BJ (cell line): ENCODE results near the gene TUSC2. TPM values are rescaled to one million over a fixed set of nuclear protein-coding genes. Genes with fewer than 3 reads are reported as not detected.

Source experiments
- CTCF ChIA-PET: fragments of 350-600 bp; formaldehyde crosslinking; extraction: SDS; loops from one replicate; lab custom pipeline; 2021; ENCODE audit warnings: antibody characterized with exemption, inconsistent platforms; lab: Yijun Ruan, JAX
- POLR2A ChIA-PET: fragments of 300-600 bp; sonication (Branson Sonifier 250); formaldehyde crosslinking; extraction: SDS; loops from one replicate; lab custom pipeline; 2021; ENCODE audit warnings: antibody characterized with exemption; lab: Charles Lee
- DNase-seq: peaks from one replicate; pipeline ENCODE4 v3.0.0-alpha.2; 2011; ENCODE audit warnings: low read depth
- H3K27me3 ChIP-seq: 2 replicates; pipeline ENCODE4 v1.6.0; 2011; ENCODE audit warnings: low read length; ENCODE audit not compliant: control insufficient read depth, insufficient read depth
- H3K36me3 ChIP-seq: 2 replicates; pipeline ENCODE4 v1.5.1; 2011; ENCODE audit warnings: low read length; ENCODE audit not compliant: control insufficient read depth, insufficient read depth
- H3K4me3 ChIP-seq: 2 replicates; pipeline ENCODE4 v1.5.1; 2011; ENCODE audit warnings: low read depth, mild to moderate bottlenecking, control low read depth, low read length
- polyA plus RNA-seq: library from polyadenylated mRNA; depleted of rRNA; stranded (reverse); fragments of >200 nt; gene quantifications from 2 replicates; pipeline ENCODE4 v1.2.3, GENCODE V29; 2011
- TF ChIP-seq, protein P1 (sequence below): IDR thresholded peaks from 2 replicates; pipeline ENCODE4 v1.5.1; 2011; ENCODE audit warnings: low read depth, mild to moderate bottlenecking, control low read depth, inconsistent platforms, low read length, moderate library complexity; ENCODE audit not compliant: insufficient read depth

Gene TUSC2
- polyA plus RNA-seq, 1 experiment: 38.9 TPM

DNA sequence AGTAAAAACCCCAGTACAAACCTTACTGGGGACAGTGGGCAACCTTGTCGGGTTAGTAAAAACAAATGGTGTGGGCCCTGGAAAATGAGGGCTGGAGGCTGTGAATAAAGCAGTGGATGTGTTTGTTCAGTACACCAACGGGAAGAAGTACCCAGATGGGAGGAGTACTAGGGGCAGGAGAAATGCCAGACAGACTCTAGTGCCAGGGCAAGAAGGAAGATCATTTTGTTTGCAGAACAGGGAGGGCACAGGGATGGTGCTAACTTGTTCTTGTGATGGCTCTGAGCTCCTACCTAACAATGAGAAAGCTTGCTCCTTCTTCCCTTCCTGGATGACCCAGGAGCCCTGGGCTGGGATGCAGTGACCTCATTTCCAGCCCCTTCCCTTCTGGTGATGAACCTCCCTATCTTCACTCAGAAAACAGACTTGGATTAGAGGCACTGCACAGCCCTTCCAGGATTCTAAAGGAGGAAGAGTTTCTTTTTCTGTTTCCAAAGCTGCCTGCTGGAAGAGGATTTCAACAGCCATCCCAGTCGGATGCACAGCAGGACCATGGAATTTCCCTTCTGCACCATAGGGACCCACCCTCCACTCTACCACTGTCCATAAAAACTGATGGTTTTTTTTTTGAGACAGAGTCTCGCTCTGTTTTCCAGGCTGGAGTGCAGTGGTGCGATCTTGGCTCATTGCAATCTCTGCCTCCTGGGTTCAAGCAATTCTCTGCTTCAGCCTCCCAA is 6.5 kb upstream of the TUSC2 start:
- H3K36me3 ChIP-seq: peaks cover 23% of the 10 kb centered on the region
- H3K27me3 ChIP-seq: no peaks in the 10 kb centered on the region
- DNase-seq: no peak
- ChIA-PET POLR2A (no interaction called here), CTCF (interaction anchor here (1.5 to 7.2 kb wide), 3 partner anchors 10 to 88 kb away, joined by 5 to 32 read pairs (median 6); no protein-coding TSS in a partner anchor)
- no peak overlapping the region for H3K4me3 ChIP-seq
- TF ChIP-seq, protein P1, sequence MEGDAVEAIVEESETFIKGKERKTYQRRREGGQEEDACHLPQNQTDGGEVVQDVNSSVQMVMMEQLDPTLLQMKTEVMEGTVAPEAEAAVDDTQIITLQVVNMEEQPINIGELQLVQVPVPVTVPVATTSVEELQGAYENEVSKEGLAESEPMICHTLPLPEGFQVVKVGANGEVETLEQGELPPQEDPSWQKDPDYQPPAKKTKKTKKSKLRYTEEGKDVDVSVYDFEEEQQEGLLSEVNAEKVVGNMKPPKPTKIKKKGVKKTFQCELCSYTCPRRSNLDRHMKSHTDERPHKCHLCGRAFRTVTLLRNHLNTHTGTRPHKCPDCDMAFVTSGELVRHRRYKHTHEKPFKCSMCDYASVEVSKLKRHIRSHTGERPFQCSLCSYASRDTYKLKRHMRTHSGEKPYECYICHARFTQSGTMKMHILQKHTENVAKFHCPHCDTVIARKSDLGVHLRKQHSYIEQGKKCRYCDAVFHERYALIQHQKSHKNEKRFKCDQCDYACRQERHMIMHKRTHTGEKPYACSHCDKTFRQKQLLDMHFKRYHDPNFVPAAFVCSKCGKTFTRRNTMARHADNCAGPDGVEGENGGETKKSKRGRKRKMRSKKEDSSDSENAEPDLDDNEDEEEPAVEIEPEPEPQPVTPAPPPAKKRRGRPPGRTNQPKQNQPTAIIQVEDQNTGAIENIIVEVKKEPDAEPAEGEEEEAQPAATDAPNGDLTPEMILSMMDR: no peak

DNA sequence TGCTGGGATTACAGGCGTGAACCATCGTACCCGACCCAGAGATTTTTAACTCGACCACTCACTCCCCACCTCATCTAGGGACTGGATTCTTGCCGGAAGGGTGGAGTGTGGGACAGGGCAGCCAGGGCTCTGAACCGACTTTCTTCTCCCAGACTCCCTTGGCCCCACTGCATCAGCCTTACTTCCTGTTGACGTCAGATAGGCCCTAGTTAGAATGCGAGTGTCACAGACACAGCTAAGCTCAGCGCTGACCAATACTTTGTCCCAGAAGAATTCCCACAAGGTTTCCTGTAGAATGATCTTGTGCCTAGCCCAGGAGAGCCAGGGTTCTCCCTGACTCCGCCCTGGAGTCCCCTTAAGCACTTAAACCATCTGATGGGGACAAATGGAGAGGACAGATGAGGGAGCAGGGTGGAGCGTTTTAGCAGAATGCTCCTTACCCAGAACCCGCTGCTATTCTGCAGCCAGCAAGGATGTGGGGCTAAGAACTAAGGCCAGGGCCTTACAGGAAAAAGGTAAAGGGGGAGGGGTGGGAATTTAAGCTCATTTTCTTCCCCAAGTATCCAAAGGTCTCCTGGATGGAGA is 5.8 kb upstream of the TUSC2 start:
- no peak for DNase-seq
- ChIA-PET CTCF (interaction anchor here (0.6 to 7.2 kb wide), 3 partner anchors 9 to 228 kb away, joined by 3 to 32 read pairs (median 3); no protein-coding TSS in a partner anchor), POLR2A (interaction anchor here (0.7 kb wide), 1 partner anchor 19 kb away, joined by 5 read pairs; no protein-coding TSS in a partner anchor)
- Histone ChIP-seq H3K4me3 (no peak overlapping the region), H3K27me3 (no peaks in the 10 kb centered on the region), H3K36me3 (peaks cover 25% of the 10 kb centered on the region)
- TF ChIP-seq, protein P1: no peak

DNA sequence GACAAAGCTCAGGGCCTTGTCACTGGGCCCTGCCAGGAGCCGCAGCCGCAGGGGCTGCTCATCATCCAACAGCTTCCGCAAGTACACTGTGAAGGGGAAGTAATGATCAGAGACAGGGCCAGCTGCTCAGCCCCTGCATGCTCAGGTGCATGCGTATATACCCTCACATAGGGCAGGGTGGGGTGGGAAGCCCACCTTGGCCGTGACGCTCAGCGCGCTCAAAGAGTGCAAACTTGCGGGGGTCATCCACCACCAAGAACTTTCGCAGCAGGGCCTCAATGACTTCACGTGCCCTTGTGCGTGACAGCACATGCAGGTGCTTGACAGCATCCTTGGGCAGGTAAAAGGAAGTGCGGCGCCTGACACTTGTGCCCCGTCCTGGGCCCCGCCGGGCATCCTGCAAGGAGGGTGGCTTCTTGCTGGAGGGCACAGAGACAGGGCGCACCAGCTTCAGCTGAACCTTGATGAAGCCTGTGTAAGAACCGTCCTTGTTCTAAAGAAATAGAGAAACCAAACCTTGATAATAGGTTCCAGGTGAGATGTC is 3.4 kb upstream of the TUSC2 start:
- TF ChIP-seq, protein P1: no peak
- Histone ChIP-seq H3K4me3 (no peak overlapping the region), H3K27me3 (no peaks in the 10 kb centered on the region), H3K36me3 (peaks cover 25% of the 10 kb centered on the region)
- ChIA-PET CTCF (interaction anchor here (0.5 kb wide), 1 partner anchor 650 kb away, joined by 3 read pairs; no protein-coding TSS in a partner anchor), POLR2A (no interaction called here)
- DNase-seq: no peak

DNA sequence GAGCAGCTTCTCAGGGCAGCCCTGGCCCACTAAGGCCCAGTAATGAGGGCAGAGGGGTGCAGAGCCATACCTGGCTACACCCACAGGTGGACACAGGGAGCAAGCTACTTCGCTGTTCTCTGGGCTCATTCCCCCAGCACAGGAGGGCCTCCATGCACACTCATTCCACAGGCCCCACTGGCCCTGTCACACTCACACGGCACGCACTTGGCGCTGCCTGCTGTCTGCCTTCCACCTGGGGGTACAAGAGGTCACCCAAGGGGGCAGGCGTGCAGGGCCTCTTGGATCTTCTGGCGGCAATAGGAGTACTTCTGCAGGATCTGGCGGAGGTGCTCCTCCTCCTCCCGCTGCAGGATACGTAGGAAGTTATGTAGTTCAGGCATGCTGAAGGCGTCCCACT is 2.3 kb upstream of the TUSC2 start:
- ChIA-PET CTCF (no interaction called here), POLR2A (no interaction called here)
- no peaks in the 10 kb centered on the region for H3K27me3 ChIP-seq
- TF ChIP-seq, protein P1: no peak
- H3K36me3 ChIP-seq: peaks cover 27% of the 10 kb centered on the region
- H3K4me3 ChIP-seq: no peak overlapping the region
- DNase-seq: no peak

DNA sequence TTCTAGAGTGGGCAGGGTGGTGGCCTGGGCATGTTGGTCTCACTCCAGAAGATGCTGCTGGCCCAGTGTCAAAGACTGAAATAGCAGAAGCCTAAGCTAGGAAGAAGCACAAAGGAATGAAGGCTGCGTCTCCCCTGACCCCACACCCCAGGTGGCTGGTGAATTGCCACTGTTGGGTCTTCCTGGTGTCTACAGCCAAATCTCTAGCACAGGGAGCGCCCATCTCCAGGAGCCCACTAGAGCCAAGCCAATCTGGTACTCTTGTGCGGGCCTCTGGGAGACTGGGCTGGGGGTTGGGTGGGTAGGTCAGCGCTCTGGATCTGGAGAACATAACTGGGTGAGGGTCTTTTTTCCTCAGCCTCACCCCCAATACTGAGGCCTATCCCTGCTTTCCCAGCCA is 894 bp downstream of the TUSC2 start:
- H3K36me3 ChIP-seq: peaks cover 26% of the 10 kb centered on the region
- no peaks in the 10 kb centered on the region for H3K27me3 ChIP-seq
- TF ChIP-seq, protein P1: no peak
- ChIA-PET CTCF (interaction anchor here (1.6 to 2.1 kb wide), 4 partner anchors 10 to 133 kb away, joined by 5 to 11 read pairs (median 6); partner anchors contain the start of gene SEMA3B), POLR2A (interaction anchor here (1.6 kb wide), 1 partner anchor 10 kb away, joined by 5 read pairs; no protein-coding TSS in a partner anchor)
- no peak for DNase-seq
- peak overlapping the region; percentile 72 for H3K4me3 ChIP-seq
